NCI-H2227 treated with DMSO at 0.1 percent for 48 hours (cell line): ENCODE measurements around the gene PRLH.
A peak's percentile ranks its signal among the peaks of the same experiment; 100 is the strongest.
"Not testable (repeated sequence)": the region's sequence is repeated elsewhere in the genome, so short reads cannot be mapped to it uniquely, and the experiment has no call there.

Experiments used
- DNase-seq: peaks from one replicate; lab custom pipeline; 2025; lab: John Stamatoyannopoulos, UW

Gene PRLH

DNA sequence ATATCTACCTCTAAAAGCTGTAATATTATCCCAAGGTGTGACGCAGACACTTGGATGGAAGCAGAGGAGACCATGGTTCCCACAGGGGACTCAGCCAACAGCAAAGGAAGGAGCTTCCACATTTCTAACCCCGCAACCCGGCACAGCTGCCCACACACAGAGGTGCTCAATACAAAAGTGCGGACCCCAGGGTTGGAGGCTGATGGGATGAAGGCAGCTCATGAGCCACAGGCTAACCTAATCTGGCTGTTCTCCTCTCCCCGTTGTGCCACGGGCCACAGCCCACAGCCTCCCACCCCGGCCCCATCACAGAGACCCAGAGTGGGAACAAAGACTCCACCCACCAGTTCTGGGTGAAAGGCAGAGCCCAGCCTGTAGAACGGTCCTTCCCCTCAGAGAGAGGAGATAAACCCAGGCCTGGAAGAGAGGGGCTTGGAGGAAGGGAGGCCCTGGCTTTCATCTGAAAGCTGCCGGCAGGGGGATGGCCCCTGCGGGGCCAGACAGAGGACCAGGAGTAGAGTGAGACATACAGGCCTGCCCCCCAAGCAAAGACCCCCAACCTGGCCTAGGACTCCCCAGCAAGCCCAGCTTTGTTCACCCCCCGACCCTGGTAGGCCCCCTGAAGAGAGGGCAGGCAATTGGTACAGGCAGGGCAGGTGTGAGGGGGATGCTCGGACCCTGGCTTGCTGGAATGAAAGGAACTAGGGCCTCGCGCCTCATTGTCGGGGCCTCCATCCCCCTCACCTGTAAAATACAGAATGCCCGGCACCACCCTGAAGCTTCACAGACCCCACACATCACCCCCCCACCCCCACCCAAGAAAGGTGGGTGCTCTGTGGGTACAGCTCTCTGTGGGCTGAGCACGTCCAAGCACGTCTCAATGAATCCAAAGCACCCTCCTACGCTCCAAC lies 17.3 kb downstream of the PRLH start:
- DNase-seq = no peak

DNA sequence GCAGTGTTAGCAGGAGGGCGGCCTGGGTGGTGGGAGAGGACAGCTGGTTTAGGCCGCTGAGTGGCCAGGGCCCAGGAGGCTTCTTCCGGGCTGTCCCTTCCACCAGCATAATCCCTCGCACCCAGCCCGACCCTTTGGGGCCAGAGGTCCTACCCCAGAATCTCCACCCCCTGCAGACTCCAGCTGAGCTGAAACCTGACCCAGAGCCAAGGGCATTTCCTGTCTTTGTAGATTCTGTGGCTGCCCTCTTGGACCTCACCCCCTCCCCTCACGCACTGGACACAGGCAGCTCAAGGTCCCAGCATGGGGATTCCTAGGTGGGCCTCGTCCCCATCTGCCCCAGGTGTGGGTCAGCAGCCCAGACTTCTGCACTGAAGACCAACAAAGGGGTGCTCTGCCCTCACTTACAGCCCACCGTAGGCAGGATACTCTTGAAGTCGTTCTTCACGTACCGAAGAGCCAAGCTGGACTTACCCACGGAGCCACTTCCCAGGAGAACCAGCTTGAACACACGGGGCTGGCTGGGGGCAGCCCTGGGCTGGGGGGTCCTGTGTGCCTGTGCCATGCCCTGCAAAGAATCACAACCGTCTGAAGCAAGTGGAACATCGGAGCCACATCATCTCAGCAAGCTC lies 19.3 kb downstream of the PRLH start:
- no peak for DNase-seq

DNA sequence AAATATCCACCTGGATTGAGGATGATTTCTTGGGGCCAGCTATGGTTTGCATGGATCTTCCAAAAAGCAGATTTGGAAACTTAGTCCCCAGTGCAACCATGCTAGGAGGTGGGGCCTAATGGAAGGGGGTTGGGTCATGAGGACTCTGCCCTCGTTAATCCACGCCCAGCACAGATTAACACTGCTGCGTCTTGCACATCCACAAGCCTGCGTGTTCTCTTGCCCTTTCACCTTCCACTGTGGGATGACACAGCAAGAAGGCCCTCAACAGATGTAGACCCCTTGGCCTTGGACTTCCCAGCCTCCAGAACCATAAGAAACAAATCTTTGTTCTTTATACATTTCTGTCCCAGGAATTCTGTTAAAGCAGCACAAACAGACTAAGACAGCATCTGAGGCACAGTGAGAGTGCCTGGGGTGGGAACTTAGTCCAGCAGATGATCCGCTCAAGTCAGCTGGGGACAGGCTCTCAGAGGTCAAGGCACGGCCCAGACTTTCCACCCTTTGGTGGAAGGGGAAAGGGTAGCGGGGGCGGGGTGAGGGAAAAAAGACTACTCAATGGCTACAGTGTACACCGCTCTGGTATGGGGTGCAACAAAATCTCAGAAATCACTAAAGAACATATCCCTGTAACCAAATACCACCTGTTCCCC lies 21.8 kb downstream of the PRLH start:
- no peak for DNase-seq

DNA sequence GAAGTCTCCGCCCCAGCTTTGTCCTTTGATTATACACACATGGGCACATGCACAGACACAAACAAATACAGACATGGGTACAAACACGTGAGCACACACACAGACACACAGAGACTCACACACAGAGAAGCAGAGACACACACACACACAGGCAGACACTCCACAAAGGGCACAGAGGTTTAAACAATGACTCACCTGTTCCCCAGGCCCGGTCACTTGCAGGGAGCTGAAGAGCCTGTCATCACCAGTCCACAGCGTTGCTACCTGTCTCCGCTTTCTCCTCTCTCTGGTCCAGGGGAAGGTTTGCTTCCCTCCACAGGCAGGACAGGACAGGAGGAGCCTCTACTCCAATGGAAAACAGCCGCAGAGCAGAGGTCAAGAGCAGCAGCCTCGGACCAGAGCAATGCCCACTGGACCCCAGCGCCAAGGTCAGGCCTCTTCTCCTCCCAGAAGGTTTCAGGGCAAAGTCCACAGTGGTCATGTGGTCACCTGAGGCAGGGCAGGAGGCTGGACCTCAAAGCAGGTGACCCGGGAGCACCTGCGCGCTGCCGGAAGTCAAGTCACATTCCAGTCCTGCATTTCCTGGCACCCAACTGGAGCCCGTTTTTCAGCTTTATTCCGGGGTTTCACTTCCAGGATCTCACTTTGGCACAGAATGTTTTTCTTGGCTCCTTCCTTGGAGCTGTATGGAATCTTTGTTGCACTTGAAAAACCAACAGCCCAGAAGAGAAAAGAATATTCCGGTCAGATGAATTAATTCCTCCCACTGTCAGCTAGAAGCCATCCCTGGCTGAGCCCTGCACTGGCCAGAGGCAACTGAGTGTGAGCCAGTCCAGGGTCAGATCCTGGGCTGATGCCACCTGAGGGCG lies 24.1 kb downstream of the PRLH start, which contains the start of gene RAB17:
TSS of gene RAB17 (minus strand) at position 463 of the 869 bp plus-strand sequence. CDS start 4,580 bp downstream, outside the sequence.
- DNase-seq = no peak

DNA sequence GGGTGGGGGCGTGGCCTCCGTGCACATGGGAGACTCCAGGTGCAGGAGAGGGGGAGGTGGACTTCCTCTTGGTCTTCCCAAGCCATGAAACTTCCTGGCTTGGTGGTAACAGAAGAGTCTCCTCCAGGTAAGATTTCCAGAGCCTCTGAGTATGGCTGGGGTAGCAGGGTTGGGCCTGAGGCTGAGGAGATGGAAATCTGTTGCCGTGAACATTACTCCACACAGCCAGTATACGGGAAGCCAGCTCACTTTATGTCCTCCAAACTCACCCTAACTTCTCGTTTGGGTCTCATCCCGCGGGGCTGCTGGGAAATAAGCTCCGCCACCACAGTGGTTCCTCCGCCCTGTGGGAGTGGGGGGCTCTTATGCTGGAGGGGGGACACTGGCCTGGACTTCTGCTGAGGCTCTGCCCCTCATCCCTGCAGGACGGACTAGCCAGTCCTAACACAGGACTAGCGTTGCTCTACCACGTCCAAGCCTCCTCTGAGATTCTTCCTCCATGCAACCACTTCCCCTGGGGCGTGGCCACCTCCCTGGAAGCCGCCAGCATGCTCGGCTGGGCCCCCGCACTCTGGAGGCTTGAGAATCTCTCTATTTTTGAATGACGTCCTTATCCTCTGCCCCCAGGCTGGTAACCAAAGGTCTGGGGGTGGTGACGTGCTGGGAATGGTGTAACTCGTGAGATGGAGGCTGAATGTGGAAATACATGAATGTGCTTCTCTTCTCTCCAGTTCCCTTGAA lies 24.9 kb downstream of the PRLH start:
- no peak for DNase-seq

DNA sequence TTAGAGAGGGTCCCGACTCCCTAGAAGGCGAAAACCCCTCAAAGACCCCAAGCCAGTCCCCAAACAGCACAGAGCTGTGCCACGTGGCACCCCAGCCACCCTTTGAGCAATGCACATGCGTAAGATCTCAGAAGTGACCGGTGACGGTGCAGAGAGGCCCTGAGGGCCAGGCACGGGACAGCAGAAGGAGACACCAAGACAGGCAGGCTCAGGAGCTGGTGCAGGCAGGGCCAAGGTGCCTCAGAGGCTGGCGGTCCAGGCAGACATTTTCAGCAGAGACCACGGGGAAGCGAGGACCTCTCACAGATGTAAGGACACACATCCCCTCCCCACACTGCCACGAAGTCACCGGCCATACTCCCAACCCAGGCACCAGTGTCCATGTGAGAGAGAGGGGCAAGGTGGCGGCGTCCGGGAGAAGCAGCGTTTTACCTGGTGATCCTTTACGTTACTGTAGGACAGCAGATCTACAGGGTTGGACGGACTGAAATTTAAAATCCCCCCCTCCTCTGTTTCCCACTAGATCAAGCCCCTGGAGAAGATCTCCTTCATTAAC lies 26.1 kb downstream of the PRLH start:
- DNase-seq = no peak

DNA sequence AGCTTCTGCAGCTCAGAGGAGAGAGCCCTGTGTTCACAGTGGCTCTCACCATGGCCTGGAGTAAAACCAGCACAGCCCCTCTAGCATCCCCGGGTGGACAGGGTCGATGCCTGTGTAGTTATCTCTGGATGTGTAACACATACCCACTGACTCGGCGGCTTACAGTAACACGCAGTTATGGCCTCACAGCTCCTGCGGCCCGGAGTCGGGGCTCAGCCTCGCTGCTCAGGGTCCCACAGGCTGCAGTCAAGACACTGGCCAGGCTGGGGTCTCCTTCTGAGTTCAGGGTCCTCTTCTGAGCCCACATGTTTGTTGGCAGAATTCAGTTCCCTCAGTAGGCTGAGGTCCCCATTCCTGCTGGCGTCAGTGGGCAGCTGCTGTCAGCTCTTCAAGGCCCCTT lies 26.7 kb downstream of the PRLH start:
- DNase-seq = no peak

DNA sequence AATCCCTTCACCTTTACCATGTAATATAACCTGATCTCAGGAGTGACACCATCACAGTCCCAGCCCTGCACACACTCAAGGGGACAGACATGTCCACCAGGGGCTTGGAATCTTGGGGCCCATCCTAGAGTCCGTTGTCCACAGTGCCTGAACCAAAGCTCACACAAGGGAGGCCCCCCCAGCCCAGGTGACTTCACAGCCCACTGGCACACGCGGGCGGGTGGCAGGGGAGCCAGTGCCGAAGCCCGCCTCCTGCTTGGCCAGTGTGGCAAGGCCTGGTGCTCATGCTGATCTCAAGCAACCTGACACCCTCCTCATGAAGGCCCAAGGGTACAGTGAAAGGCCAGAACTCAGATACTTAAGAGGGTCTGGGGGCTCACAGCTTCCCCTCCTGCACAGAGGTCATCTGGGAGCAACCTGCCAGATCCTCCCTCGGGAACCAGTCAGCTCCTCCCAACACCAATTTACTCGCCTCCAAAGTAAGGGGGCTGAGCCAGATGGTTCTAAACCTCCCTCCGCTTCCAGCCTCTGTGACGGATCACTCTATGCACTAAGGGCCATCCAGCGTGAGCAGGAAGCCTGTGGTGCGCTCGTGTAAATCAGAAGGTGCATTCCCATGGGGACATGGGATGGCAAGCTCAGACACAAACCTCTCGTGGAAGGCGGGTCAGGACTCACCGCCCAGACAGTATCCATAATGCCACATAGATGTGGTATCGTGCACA lies 27.4 kb downstream of the PRLH start:
- no peak for DNase-seq

DNA sequence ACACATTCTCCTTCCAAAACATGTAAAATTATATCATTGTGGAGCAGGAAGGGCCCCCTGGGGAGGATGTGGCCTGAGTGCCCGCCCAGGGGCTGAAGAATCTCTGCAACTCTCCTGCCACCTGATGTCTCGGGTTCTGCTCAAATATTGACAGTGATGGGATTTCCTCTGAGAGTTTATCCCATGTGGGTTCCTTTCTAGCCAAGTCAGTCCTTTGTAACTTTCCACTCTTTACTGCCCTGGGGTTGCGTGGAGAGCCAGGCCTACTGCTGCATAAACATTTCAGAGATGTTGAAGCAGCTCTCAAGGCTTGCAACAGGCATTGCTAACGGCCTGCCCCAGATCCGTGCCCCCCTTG lies 28.1 kb downstream of the PRLH start:
- DNase-seq = peak; percentile 15

DNA sequence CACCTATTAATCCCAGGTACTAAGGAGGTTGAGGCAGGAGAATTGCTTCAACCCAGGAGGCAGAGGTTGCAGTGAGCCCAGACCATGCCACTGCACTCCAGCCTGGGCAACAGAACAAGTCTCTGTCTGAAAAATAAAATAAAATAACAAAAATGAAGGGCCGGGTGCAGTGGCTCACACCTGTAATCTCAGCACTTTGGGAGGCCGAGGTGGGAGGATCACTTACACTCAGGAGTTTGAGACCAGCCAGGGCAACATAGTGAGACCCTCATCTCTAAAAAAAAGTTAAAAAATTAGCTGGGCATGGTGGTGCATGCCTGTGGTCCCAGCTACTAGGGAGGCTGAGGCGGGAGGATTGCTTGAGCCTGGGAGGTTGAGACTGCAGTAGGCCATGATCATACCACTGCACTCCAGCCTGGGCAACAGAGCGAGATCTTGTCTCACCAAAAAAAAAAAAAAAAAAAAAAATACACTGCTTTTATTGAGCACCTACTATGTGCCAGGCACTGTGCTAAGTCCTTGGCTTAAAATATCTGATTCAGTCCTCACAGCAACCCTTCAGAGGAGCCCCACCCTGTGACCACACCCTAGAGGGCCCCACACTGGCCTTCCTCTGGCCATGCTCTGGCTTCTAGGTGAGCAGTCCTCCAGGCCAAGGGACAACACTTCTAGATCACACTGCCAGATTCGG lies 29.6 kb downstream of the PRLH start:
- DNase-seq = not testable (repeated sequence)

DNA sequence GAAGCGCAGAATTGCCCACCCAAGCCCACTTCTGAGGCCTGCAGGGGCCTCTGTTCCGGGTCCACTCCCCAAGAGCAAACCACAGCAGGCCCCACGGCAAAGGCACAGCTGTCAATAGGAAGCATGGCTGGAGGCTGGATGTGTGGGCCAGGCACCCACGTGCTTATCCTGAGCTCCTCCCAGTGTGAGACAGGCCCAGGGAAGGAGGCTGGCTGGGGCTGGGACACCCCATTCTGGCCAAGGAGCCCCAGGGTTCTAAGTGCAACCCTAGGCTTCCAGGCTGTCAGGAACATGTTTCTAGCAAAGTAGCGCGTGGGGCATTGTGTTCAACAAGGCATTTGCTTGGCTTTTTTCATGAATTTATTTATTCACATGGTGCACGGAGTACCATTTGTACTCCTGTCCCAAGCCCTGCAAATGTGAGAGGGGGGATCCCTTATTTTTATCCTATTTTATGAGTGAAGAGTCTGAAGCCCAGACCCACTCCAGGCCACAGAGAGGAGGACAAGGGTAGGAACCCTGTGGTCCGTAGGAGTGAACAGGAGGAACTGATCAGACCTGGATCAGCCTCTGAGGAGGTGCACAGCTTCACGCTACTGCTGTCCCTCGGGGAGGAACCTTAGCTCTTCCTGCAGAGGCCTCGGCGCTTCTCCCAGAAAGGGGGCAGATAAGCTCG lies 30.3 kb downstream of the PRLH start:
- DNase-seq = no peak

DNA sequence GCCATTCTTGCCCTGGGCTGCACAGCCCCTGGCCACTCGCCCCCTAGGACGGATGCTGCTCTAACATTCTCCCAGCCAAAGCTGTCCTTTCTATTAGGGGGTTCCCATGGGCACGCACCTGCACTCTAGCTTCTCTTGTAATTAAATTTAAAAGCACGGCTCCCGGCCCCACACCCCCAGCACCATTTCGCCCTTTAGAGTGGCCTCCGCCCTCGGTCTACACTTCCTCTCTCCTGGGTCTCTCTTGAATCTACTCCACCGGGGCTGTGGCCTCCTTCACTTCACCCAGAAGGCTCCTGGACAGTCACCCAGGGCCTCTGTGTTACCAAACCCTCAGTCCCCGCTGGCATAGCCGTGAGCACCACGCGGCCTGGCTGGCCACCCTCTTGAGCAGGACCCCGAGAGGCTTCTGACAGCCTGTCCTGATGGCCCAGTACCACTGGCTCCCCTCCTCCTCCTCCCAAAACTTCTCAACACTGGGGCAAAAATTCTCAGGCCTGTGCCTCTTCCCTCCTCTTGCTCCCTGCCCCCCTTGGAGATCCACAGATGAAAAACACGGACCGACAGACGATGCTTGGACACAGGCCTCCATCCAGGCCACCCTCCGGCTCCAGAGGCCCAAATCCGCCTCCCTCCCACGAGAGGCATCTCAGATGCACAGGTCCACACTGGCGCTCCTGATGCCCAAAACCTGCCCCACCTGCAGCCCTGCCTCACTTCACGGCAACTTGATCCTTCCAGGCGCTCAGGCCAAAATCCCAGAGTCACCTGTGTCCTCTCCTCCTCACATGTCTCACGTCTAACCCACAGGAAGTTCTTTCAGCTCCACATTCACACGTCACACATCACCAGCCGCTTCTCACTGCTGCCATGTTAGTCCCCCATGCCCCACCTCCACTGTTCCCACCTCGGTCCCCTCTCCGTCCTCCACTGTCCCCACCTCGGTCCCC lies 31.1 kb downstream of the PRLH start:
- no peak for DNase-seq

DNA sequence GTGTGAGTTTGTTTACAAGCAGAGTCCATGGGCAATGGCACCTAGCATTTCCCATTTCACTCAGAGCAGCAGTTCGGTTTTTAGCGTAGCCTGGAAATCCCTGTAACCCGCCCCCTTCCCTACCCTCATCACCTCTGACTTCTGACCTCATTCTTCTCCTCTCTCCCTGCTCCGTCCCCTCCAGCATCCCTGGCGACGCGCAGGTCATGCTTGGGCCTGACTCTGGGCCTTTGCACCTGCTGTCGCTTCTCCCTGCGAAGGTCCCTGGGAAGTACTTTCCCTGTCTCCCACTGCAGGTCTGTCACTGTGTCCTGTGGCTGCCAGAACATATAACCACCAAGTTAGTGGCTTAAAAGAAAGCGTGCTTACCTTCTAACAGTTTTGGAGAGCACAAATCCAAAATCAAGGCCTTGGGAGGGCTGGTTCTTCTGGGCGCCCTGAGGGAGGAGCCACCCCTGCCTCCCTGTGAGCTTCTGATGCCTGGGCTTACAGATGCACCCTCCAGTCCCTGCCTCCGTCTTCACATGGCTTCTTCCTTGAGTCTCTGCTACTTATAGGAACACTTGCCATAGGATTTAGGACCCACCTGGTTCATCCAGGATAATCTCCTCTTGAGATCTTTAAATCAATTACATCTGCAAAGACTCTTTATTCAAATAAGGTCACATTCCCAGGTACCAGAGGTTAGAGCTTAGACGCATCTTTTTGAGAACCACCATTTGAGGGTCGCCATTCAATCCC lies 32.3 kb downstream of the PRLH start:
- DNase-seq = no peak

DNA sequence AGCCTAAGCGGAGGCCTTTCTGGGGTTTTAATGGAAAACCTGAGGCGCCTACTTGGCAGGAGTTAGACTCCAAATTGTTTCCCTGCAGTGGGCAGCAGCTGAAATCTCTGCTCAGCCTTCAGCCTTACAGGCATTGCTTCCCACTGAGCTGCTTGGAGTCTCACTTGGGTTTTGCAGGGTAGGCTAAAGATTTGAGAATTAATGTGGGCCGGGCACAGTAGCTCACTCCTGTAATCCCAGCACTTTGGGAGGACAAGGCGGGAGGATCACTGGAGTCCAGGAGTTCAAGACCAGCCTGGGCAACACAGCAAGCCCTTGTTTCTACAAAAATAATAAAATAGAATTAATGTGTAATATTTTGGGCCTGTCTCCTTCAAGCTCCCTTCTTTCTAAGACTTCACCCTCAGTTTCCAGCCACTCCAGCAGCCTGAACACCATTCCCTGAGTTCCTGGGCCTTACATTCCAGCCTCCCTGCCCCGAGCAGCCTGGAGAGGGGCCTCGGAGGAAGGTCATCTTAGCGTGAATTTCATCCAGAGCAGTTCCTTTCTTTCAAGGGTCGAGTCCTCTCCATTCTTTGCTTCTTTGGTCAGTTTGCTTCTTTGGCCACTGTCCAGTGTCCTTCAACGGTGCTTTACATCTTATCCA lies 33.2 kb downstream of the PRLH start:
- no peak for DNase-seq

DNA sequence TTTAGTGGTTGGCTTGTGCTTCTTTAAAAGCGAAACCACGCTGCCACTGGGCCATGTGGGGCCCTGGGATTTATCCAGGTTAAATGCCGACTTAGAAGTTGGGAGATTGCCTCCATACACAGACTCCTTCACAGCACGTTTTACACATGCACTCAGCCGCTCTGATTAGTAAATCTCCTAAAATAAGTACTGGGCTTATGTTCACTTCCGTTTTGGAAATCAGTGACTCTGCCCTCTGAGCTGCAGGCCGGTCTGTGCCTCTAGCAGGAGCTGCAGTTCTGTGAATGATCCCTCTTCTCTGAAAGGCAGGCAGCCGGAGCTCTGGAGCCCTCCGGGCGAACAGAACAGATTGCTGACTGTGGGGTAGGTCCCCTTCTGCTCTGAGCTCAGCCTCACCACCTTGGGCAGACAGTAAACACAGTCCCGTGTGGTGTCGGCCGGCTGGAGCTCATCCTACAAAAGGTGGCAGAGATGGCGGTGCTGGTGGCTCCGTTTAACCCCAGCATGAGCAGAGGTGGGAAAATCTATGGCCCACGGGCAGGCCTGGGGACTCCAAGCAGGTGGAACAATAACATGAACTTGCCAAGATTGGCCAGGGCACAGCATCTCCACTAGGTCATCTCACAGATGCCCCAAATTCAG lies 34.0 kb downstream of the PRLH start:
- no peak for DNase-seq

DNA sequence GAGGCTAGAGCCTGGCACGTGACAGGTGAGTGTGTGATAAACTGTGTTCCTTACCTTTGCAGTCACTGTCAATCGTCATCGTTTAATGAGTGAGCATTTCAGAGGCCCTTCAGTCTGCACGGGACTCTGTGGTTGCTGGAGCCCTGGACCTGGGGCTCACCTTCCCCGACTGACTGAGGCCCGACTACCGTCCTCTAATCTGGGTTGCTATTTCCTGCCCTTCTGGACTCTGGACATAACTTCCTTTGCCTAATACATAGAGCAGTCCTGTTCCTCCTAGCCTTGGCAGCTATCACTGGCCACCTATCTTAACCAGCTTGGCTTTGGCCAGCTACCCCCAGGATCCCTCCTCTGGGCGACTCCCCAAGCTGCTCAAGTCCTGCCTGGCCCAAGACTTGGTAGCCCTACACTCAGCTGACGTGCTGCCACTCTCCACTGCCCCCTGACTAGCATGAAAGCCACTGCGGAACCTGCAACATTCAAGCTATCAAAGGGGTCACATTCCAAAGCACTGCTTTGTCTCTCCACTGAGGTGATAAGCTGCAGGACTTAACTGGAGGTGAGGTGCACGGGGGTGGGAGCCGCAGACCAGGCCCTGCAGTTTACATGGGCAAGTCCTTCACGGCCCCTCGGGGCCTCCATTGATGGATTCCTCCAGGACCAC lies 35.2 kb downstream of the PRLH start:
- no peak for DNase-seq
